Suprapubic skin (tissue), 4 donors: ENCODE results near the gene GAL3ST2. TPM values are rescaled to one million over a fixed set of nuclear protein-coding genes. Genes with fewer than 3 reads are reported as not detected.
"Not testable (repeated sequence)": the region's sequence is repeated elsewhere in the genome, so short reads cannot be mapped to it uniquely, and the experiment has no call there.

Source experiments
- DNase-seq, 2 donors: peaks; one replicate each; pipeline ENCODE4 v3.0.0-alpha.2; 2019; ENCODE audit warnings: low spot score in 2 of 2
- H3K27ac ChIP-seq: fragments of 200-600 bp; sonication (generic); one replicate; pipeline ENCODE4 v1.5.1; 2019
- H3K27me3 ChIP-seq: fragments of 200-600 bp; sonication (generic); one replicate; pipeline ENCODE4 v1.5.1; 2019
- H3K36me3 ChIP-seq: fragments of 200-600 bp; sonication (generic); one replicate; pipeline ENCODE4 v1.5.1; 2019
- H3K4me1 ChIP-seq: fragments of 200-600 bp; sonication (generic); one replicate; pipeline ENCODE4 v1.5.1; 2019
- H3K4me3 ChIP-seq: fragments of 200-600 bp; sonication (generic); one replicate; pipeline ENCODE4 v1.5.1; 2019; ENCODE audit warnings: mild to moderate bottlenecking
- H3K9me3 ChIP-seq: fragments of 200-600 bp; sonication (generic); one replicate; pipeline ENCODE4 v1.5.1; 2019
- EP300 ChIP-seq: sonication (generic); formaldehyde crosslinking; IDR thresholded peaks from one replicate; pipeline ENCODE4 v1.6.1; 2017; ENCODE audit warnings: antibody characterized with exemption
- POLR2A ChIP-seq, 2 donors: fragments of 450-650 bp; IDR thresholded peaks; one replicate each; pipeline ENCODE4 v1.6.1; 2017; ENCODE audit warnings: antibody characterized with exemption in 2 of 2, mild to moderate bottlenecking in 2 of 2, moderate library complexity in 2 of 2
- POLR2AphosphoS5 ChIP-seq, 3 donors: sonication (generic); formaldehyde crosslinking; IDR thresholded peaks; one replicate each; pipeline ENCODE4 v1.6.1; 2017; ENCODE audit warnings: antibody characterized with exemption in 3 of 3
- WGBS: methylation state at CpG from one replicate; pipeline ENCODE4 v1.1.5; 2018; 5-methylcytosine and 5-hydroxymethylcytosine counted together
- total RNA-seq, 4 donors: library from RNA; depleted of rRNA; stranded (reverse); fragments of >200 nt; gene quantifications; one replicate each; pipeline ENCODE4 v1.1.0, GENCODE V29; 2016
- TF ChIP-seq, protein P1 (sequence below), 2 donors: fragments of 200-600 bp in 1 of 2; fragments of 450-650 bp in 1 of 2; sonication (generic) in 1 of 2; IDR thresholded peaks; one replicate each; pipeline ENCODE4 v1.5.1; 2016 to 2019; ENCODE audit warnings: antibody characterized with exemption in 2 of 2, mild to moderate bottlenecking in 1 of 2, moderate library complexity in 1 of 2

GAL3ST2 gene
- total RNA-seq, 4 donors from 2014 or later = not detected

DNA sequence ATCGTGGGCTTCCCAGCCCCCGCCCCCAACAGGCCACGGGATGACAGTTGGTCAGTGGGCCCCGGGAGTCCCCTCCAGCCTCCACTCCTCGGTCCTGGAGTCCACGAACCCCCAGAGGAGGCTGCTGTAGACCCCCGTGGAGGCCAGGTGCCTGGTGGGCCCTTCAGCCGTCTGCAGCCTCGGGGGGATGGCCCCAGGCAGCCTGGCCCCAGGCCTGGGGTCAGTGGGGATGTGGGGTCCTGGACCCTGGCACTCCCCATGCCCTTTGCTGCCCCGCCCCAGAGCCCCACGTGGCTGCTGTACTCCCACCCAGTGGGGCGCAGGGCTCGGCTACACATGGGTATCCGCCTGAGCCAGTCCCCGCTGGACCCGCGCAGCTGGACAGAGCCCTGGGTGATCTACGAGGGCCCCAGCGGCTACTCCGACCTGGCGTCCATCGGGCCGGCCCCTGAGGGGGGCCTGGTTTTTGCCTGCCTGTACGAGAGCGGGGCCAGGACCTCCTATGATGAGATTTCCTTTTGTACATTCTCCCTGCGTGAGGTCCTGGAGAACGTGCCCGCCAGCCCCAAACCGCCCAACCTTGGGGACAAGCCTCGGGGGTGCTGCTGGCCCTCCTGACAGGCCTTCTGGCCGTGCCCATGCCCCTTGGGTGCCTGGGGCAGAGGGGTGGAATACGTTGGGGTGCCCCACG lies 40.0 kb downstream of the GAL3ST2 start:
- H3K36me3 ChIP-seq = no peaks in the 10 kb centered on the region
- no peak overlapping the region for H3K27ac ChIP-seq
- H3K27me3 ChIP-seq = peaks cover 30% of the 10 kb centered on the region
- H3K9me3 ChIP-seq = no peaks in the 10 kb centered on the region
- H3K4me3 ChIP-seq = no peak overlapping the region
- TF ChIP-seq POLR2AphosphoS5 (IDR thresholded peaks at IDR 0.05) (no peak), POLR2A (IDR thresholded peaks at IDR 0.05) (no peak), EP300 (no peak)
- TF ChIP-seq, protein P1, sequence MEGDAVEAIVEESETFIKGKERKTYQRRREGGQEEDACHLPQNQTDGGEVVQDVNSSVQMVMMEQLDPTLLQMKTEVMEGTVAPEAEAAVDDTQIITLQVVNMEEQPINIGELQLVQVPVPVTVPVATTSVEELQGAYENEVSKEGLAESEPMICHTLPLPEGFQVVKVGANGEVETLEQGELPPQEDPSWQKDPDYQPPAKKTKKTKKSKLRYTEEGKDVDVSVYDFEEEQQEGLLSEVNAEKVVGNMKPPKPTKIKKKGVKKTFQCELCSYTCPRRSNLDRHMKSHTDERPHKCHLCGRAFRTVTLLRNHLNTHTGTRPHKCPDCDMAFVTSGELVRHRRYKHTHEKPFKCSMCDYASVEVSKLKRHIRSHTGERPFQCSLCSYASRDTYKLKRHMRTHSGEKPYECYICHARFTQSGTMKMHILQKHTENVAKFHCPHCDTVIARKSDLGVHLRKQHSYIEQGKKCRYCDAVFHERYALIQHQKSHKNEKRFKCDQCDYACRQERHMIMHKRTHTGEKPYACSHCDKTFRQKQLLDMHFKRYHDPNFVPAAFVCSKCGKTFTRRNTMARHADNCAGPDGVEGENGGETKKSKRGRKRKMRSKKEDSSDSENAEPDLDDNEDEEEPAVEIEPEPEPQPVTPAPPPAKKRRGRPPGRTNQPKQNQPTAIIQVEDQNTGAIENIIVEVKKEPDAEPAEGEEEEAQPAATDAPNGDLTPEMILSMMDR (IDR thresholded peaks at IDR 0.05) = no peak
- 55% methylated on average over 19 of the region's 33 CpGs for WGBS
- no peaks in the 10 kb centered on the region for H3K4me1 ChIP-seq
- peak; percentile 56 to 76 for DNase-seq

DNA sequence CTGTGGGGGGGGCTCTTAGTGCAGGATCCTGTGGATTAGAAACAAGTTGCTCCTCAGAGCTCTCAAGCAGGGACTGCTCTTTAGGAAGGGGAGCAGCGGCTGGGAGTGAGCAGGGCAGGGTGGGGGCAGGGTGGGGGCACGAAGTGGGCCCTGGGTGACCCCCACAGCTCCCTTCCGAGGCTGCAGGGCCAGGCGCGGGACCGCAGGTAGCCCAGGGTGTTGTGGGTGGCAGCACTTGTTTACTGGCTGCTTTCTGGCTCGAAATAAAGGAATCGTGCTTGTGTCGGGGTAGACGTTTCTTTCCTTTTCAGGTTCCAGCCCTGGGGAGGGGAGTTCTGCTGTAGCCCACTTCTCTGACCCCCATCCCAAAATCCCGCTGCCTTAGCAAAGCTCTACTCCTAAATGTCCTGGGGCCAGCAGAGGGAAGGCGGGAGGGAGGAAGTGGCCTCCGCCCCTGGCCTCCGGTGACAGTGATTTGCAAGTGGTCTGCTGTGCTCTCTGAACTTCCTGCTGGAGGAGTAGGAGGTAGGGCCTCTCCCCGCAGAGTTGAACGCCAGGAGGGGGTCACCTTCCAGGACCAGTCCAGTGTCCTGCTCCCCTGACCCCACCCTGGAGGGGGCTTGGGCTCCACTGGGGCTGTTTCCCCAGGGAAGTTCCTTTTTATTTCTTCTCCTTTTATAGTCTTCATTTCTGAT lies 40.7 kb downstream of the GAL3ST2 start:
- WGBS = 41% methylated on average over 12 of the region's 16 CpGs
- H3K36me3 ChIP-seq = no peaks in the 10 kb centered on the region

DNA sequence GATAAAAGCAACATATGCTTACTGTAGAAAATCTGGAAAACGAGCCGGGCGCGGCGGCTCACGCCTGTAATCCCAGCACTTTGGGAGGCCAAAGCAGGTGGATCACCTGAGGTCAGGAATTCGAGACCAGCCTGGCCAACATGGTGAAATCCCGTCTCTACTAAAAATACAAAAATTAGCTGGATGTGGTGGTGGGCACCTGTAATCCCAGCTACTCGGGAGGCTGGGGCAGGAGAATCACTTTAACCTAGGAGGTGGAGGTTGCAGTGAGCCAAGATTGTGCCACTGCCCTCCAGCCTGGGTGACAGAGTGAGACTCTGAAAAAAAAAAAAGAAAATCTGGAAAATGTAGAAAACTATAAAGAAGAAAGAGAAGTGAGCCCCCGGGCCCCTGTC lies 41.2 kb downstream of the GAL3ST2 start:
- H3K36me3 ChIP-seq, H3K9me3 ChIP-seq, H3K4me1 ChIP-seq, DNase-seq, H3K27ac ChIP-seq, H3K4me3 ChIP-seq: not testable (repeated sequence)
- H3K27me3 ChIP-seq = peaks cover 34% of the 10 kb centered on the region
- 80% methylated on average over 10 of the region's 10 CpGs for WGBS

More for the DNA sequence above, 40.7 kb downstream of the GAL3ST2 start:
- H3K27me3 ChIP-seq = peaks cover 34% of the 10 kb centered on the region
- no peaks in the 10 kb centered on the region for H3K4me1 ChIP-seq
- H3K4me3 ChIP-seq = no peak overlapping the region
- no peak overlapping the region for H3K27ac ChIP-seq
- TF ChIP-seq EP300 = no peak
- TF ChIP-seq POLR2A (IDR thresholded peaks at IDR 0.05) = no peak
- no peak for TF ChIP-seq POLR2AphosphoS5 (IDR thresholded peaks at IDR 0.05)
- TF ChIP-seq, protein P1 (IDR thresholded peaks at IDR 0.05) = no peak
- no peaks in the 10 kb centered on the region for H3K9me3 ChIP-seq
- peak; percentile 59 to 68 for DNase-seq

DNA sequence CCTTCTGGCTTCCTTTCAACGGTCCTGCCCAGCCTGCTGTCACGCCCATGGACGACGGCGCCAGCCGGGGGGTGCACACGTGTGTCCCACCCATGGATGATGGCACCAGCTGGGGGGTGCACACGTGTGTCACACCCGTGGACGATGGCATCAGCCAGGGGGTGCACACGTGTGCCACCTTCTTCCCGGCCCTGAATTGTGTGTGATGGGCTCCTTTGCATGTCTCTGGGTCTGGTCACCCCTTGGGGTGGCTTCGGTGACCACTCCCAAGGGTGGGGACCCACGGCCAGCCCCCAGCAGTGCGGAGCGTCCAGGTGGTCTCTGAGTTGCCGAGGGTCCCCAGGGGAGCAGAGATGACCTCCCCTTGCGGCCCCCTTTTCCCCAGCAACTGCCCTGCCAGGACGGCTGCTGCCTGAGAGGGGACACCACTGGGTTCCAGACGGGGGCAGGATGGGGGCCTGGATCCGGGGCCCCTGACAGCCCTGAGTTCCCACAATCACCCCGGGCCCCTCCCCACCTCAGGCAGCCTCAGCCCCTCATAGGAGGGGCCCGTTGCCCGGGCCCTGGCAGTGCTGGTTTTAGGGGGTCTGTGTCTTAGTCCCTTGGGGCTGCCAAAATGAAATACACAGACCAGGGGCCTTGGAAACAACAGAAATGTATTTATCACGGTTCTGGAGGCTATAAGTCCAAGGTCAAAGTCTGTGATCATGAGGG lies 41.8 kb downstream of the GAL3ST2 start:
- H3K27me3 ChIP-seq = peaks cover 34% of the 10 kb centered on the region
- no peaks in the 10 kb centered on the region for H3K4me1 ChIP-seq
- no peaks in the 10 kb centered on the region for H3K36me3 ChIP-seq
- no peak overlapping the region for H3K4me3 ChIP-seq
- TF ChIP-seq EP300 (no peak), POLR2AphosphoS5 (IDR thresholded peaks at IDR 0.05) (no peak)
- TF ChIP-seq, protein P1 (IDR thresholded peaks at IDR 0.05) = no peak
- peak; percentile 56 to 70 for DNase-seq
- H3K9me3 ChIP-seq = no peaks in the 10 kb centered on the region
- H3K27ac ChIP-seq = no peak overlapping the region
- 53% methylated on average over 11 of the region's 25 CpGs for WGBS

DNA sequence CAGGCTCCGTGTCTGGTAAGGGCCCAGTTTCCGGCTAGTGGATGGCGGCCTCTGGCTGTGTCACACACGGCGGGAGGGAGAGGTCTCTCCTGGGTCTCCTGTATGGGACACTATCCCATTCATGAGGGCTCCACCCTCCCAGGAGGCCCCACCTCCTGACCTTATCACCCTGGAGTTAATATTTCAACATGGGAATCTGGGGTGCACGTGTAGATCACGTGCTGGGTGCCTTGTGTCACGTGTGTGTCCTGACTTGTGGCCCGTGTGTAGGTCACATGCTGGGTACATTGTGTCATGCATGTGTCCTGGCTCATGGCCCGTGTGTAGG lies 42.3 kb downstream of the GAL3ST2 start:
- Histone ChIP-seq H3K4me3 (no peak overlapping the region), H3K9me3 (no peaks in the 10 kb centered on the region), H3K27me3 (peaks cover 34% of the 10 kb centered on the region), H3K27ac (no peak overlapping the region), H3K36me3 (no peaks in the 10 kb centered on the region), H3K4me1 (no peaks in the 10 kb centered on the region)
- DNase-seq = peak; percentile 46 to 55
- no CpG with 5 or more reads among the region's 10 CpGs for whole genome bisulfite sequencing
- TF ChIP-seq, protein P1 (IDR thresholded peaks at IDR 0.05) = no peak
- no peak for TF ChIP-seq POLR2AphosphoS5 (IDR thresholded peaks at IDR 0.05)
- TF ChIP-seq EP300 = no peak
- no peak for TF ChIP-seq POLR2A (IDR thresholded peaks at IDR 0.05)

DNA sequence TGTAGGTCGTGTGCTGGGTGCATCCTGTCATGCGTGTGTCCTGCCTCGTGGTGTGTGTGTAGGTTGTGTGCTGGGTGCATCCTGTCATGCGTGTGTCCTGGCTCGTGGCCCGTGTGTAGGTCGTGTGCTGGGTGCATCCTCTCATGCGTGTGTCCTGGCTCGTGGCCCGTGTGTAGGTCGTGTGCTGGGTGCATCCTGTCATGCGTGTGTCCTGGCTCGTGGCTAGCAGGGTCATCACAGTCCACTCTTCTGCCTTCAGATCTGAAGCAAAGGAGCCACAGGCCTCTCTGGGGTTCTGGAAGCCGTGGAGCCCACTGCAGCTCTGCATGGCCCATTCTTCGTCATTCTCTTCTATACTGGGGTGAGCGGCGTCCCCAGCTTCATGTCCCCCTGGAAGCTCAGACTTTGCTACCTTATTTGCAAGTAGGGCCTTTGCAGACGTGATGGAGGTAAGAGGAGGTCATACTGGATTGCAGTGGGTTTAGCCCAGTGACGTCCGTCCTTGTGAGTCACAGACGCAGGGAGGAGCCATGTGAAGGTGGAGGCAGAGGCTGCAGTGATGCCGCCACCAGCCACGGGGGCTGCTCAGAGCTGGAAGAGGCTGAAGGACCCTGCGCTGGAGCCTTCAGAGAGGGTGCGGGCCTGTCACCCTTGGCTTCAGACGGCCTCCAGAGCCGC lies 43.5 kb downstream of the GAL3ST2 start:
- H3K27me3 ChIP-seq = peaks cover 27% of the 10 kb centered on the region

More for the DNA sequence above, 43.5 kb downstream of the GAL3ST2 start:
- H3K4me1 ChIP-seq, H3K4me3 ChIP-seq, H3K27ac ChIP-seq, H3K9me3 ChIP-seq, H3K36me3 ChIP-seq: not testable (repeated sequence)
- 90% methylated on average over 14 of the region's 27 CpGs for WGBS
- peak; percentile 57 to 65 for DNase-seq
